Kidney (tissue), 14 donors: ENCODE measurements around the gene ADPRHL1. TPM values are rescaled to one million over a fixed set of nuclear protein-coding genes. Genes with fewer than 3 reads are reported as not detected.
A peak's percentile ranks its signal among the peaks of the same experiment; 100 is the strongest.

Experiments
- DNase-seq, 5 donors: peaks; one replicate each; pipeline ENCODE4 v3.0.0-alpha.2; 2013 to 2020
- FAIRE-seq: peaks from 2 replicates; lab custom pipeline; 2012; peaks lifted over from hg19 to GRCh38; lab: Jason Lieb, UNC
- H3K27ac ChIP-seq, 2 donors: one replicate each; pipeline ENCODE4 v1.7.0; 2013; ENCODE audit warnings: low read depth in 2 of 2, low read length in 2 of 2, inconsistent platforms in 1 of 2
- H3K27me3 ChIP-seq: one replicate; pipeline ENCODE4 v1.7.1; 2013; ENCODE audit warnings: low read length, inconsistent platforms; ENCODE audit not compliant: control insufficient read depth, insufficient read depth
- H3K36me3 ChIP-seq, 3 donors: one replicate each; pipeline versions ENCODE4 v1.7.0 to v1.7.1; 2013; ENCODE audit warnings: low read length in 3 of 3, control low read depth in 1 of 3, inconsistent platforms in 1 of 3; ENCODE audit not compliant: insufficient read depth in 3 of 3, control insufficient read depth in 2 of 3
- H3K4me1 ChIP-seq, 3 donors: one replicate each; pipeline versions ENCODE4 v1.7.0 to v1.7.1; 2013; ENCODE audit warnings: low read length in 3 of 3, inconsistent platforms in 1 of 3, low read depth in 1 of 3; ENCODE audit not compliant: control insufficient read depth in 2 of 3, insufficient read depth in 2 of 3
- H3K4me3 ChIP-seq, 3 donors: one replicate each; pipeline versions ENCODE4 v1.7.0 to v1.8.1; 2013; ENCODE audit warnings: low read length in 3 of 3, control low read depth in 1 of 3, inconsistent platforms in 1 of 3
- H3K9ac ChIP-seq, 3 donors: one replicate each; pipeline versions ENCODE4 v1.7.0 to v1.7.1; 2013; ENCODE audit warnings: low read length in 3 of 3, control low read depth in 1 of 3, inconsistent platforms in 1 of 3
- H3K9me3 ChIP-seq, 3 donors: one replicate each; pipeline versions ENCODE4 v1.7.0 to v1.7.1; 2013; ENCODE audit warnings: low read length in 3 of 3, control low read depth in 1 of 3, inconsistent platforms in 1 of 3; ENCODE audit not compliant: control insufficient read depth in 2 of 3, insufficient read depth in 1 of 3
- CTCF ChIP-seq: IDR thresholded peaks from 3 replicates; pipeline ENCODE4 v1.5.1; 2012; ENCODE audit warnings: mild to moderate bottlenecking, moderate library complexity, borderline replicate concordance; ENCODE audit not compliant: insufficient read depth; ENCODE audit errors: extremely low read depth
- intact Hi-C: fragments of 100-400 bp; cut with DNase I; formaldehyde crosslinking; loops from one replicate; pipeline ENCODE4 v1.11.1; 2022
- polyA plus RNA-seq: library from polyadenylated mRNA; stranded (reverse); fragments of 350-450 nt; fragmentation: Illumina TruSeq; extraction: RNeasy Lipid Tissue Mini Kit (QIAGEN cat#74804); gene quantifications from one replicate; pipeline ENCODE4 v1.2.3, GENCODE V29; 2014; ENCODE audit warnings: low read depth, low replicate concordance; ENCODE audit not compliant: insufficient read depth
- total RNA-seq: library from RNA; stranded (reverse); fragmentation: NEBNext Ultra II Directional; extraction: Animal tissue kit (Norgen Biotek cat#: 25700); gene quantifications from one replicate; pipeline ENCODE4 v1.2.1, GENCODE V29; 2021
- donor health status: control.
- donor health status: control.
- donor health status: control.
- donor health status: control.
- donor health status: control.
- donor health status: DM: yes; HTN: yes; CAD: no.
- donor health status: Normal renal cell carcinoma (clear cell type).

Gene ADPRHL1
- total and polyA plus RNA-seq, 2 donors from 2014 or later: 1.1 to 1.5 TPM

GRCh38 chr13:113360446-113360845, 92.8 kb downstream of the ADPRHL1 start:
- DNase-seq: peak in 1 of 5 donors; percentile 17
- no peak for TF ChIP-seq CTCF
- intact Hi-C loops: no loop called here
- H3K36me3 ChIP-seq: no peaks in the 10 kb centered on the region
- H3K4me1 ChIP-seq: no peaks in the 10 kb centered on the region
- FAIRE-seq: no peak
- H3K9ac ChIP-seq: no peak overlapping the region
- no peaks in the 10 kb centered on the region for H3K27me3 ChIP-seq
- H3K9me3 ChIP-seq: no peaks in the 10 kb centered on the region
- H3K27ac ChIP-seq: no peak overlapping the region
- H3K4me3 ChIP-seq: no peak overlapping the region

- no peak for DNase-seq
- H3K9me3 ChIP-seq: no peaks in the 10 kb centered on the region
- no peak for FAIRE-seq
- intact Hi-C loops: no loop called here
- no peak for TF ChIP-seq CTCF
- H3K27me3 ChIP-seq: no peaks in the 10 kb centered on the region
- no peak overlapping the region for H3K4me3 ChIP-seq
- peaks cover 0 to 3% (median 0%) of the 10 kb centered on the region in 3 donors for H3K36me3 ChIP-seq
- H3K9ac ChIP-seq: no peak overlapping the region
- no peak overlapping the region for H3K27ac ChIP-seq
- no peaks in the 10 kb centered on the region for H3K4me1 ChIP-seq
Observed at GRCh38 chr13:113359571-113359970, 93.7 kb downstream of the ADPRHL1 start.

GRCh38 chr13:113358653-113359190, 94.6 kb downstream of the ADPRHL1 start:
- intact Hi-C loops: no loop called here
- no peaks in the 10 kb centered on the region for H3K9me3 ChIP-seq
- no peak for DNase-seq
- no peak overlapping the region for H3K9ac ChIP-seq
- peaks cover 0 to 3% (median 0%) of the 10 kb centered on the region in 3 donors for H3K36me3 ChIP-seq
- TF ChIP-seq CTCF: no peak
- H3K27me3 ChIP-seq: no peaks in the 10 kb centered on the region
- no peak overlapping the region for H3K27ac ChIP-seq
- no peaks in the 10 kb centered on the region for H3K4me1 ChIP-seq
- H3K4me3 ChIP-seq: no peak overlapping the region
- no peak for FAIRE-seq

GRCh38 chr13:113357529-113357928, 95.8 kb downstream of the ADPRHL1 start:
- no peak overlapping the region for H3K4me3 ChIP-seq
- TF ChIP-seq CTCF: no peak
- FAIRE-seq (no peak), DNase-seq (peak in 1 of 5 donors; percentile 16)
- H3K4me1 ChIP-seq: no peaks in the 10 kb centered on the region
- peaks cover 0 to 3% (median 0%) of the 10 kb centered on the region in 3 donors for H3K36me3 ChIP-seq
- intact Hi-C loops: no loop called here
- H3K27me3 ChIP-seq: no peaks in the 10 kb centered on the region
- no peak overlapping the region for H3K9ac ChIP-seq
- no peak overlapping the region for H3K27ac ChIP-seq
- no peaks in the 10 kb centered on the region for H3K9me3 ChIP-seq
